ENCODE data around the gene MADD. TPM values are rescaled to one million over a fixed set of nuclear protein-coding genes. Genes with fewer than 3 reads are reported as not detected.

Gene MADD
- total RNA-seq, 1 donor = 23.7 TPM

DNA sequence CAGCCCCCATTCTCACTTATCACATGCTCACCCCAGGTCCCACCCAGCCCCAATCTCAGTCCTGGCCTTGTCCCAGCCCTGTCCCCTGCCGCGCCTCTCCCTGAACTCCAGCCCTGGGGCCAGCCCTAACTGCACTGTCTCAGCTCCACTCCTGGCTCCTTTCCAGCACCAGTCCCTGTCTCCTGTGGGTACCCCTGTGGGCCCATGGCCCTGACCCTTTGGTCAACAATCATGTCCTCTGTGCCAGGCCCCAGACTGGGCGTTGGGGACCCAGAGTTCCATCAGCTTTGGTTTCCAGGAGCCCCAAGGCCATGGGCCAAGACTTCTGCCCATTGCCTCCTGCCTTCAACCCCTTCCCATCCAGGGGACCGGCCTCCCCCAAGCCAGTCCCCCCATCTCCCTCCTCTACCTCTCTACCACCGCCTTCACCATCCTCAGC, 107.7 kb downstream of the MADD start:
- H3K4me3 ChIP-seq (ENCODE audit: low read depth, low read length) = no peak overlapping the region
- no peak for DNase-seq (ENCODE audit: low read depth)
- TF ChIP-seq, protein P1, sequence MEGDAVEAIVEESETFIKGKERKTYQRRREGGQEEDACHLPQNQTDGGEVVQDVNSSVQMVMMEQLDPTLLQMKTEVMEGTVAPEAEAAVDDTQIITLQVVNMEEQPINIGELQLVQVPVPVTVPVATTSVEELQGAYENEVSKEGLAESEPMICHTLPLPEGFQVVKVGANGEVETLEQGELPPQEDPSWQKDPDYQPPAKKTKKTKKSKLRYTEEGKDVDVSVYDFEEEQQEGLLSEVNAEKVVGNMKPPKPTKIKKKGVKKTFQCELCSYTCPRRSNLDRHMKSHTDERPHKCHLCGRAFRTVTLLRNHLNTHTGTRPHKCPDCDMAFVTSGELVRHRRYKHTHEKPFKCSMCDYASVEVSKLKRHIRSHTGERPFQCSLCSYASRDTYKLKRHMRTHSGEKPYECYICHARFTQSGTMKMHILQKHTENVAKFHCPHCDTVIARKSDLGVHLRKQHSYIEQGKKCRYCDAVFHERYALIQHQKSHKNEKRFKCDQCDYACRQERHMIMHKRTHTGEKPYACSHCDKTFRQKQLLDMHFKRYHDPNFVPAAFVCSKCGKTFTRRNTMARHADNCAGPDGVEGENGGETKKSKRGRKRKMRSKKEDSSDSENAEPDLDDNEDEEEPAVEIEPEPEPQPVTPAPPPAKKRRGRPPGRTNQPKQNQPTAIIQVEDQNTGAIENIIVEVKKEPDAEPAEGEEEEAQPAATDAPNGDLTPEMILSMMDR (IDR thresholded peaks at IDR 0.05; ENCODE audit: insufficient read depth, low read length) = no peak

DNA sequence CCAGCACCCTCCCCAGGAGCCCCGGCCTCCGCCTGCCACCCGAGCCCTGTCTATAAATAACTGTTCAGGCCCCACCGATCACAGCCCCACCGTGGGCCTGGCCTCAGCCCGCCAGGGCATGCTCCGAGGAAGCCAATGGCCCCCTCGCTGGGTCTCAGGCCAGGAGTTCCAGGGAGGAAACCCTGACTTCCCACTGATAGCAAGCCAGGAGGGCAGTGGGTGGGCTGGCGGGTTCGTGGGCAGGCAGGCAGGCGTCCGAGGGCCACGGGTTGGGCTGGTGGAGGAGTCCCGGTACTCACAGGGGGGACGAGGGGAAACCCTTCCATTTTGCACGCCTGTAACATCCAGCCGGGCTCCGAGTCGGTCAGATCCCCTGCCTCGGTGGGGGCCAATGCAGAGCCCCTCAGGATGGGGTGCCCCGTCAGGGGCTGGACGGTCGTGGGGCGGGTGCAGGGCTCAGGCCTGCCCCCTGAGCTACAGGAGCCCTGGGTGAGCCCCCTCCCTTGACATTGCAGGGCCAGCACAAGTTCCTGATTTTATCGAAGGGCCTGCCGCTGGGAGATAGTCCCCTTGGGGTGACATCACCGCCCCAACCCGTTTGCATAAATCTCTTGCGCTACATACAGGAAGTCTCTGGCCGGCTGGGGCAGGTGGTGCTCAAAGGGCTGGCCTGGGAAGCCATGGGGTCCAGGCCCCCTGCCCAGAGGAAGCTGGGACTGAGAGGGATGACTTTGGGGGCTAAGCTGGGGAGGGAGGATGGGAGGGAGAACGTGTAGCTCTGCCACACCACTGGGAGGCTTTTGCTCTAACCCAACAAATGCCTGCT, 108.3 kb downstream of the MADD start, which contains the start of gene SPI1:
SPI1 (minus strand) TSS at position 538 of the 826 bp plus-strand sequence; CDS start at position 344, 194 bp downstream.
- no peak for DNase-seq (ENCODE audit: low read depth)
- TF ChIP-seq, protein P1 (IDR thresholded peaks at IDR 0.05; ENCODE audit: insufficient read depth, low read length) = no peak
- no peak within 1 kb of the TSS for H3K4me3 ChIP-seq (ENCODE audit: low read depth, low read length)

DNA sequence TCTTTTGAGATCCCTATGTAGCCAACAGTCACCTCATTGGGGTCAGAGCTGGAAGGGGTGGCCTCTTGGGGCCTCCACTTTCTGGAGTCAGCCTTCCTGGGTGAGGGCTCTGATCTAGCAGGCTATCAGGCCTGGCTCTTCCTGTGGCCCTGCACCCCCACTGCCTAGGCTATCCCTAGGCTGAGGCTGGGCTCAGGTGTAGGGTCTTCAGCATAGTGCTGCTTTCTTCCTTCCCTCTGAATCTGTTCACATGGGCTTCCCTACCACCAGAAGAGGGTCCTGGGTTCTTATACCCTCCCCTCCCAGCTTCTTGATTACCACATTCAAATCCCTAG, 108.9 kb downstream of the MADD start:
- TF ChIP-seq, protein P1 (IDR thresholded peaks at IDR 0.05; ENCODE audit: insufficient read depth, low read length) = no peak
- no peak overlapping the region for H3K4me3 ChIP-seq (ENCODE audit: low read depth, low read length)
- no peak for DNase-seq (ENCODE audit: low read depth)

DNA sequence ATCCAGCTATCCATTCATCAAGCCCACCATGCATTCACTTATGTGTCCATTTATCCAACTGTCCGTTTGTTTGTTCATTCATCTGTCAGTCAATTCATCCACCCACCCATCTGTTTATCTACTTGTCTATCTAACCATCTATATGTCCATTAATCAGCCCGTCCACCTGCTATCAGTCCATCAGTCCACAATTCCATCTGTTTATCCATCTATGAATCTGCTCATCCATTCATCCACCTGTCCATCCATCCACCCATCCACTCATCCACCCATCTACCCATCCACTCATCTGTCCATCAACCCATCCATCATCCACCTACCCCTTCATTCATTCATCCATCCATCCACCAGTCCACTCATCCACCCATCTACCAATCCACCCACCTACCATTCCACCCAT, 109.4 kb downstream of the MADD start:
- DNase-seq (ENCODE audit: low read depth) = no peak
- H3K4me3 ChIP-seq (ENCODE audit: low read depth, low read length) = no peak overlapping the region
- TF ChIP-seq, protein P1 (IDR thresholded peaks at IDR 0.05; ENCODE audit: insufficient read depth, low read length) = no peak

Other genes starting within 250 kb of the MADD start
- gene ARFGAP2, start 93.3 kb upstream of the MADD start, total RNA-seq (ENCODE audit: low replicate concordance) = 98.5 and 152 TPM in 2 replicates
- gene PACSIN3, start 83.7 kb upstream of the MADD start, total RNA-seq (ENCODE audit: low replicate concordance) = 28.8 and 31.6 TPM in 2 replicates
- gene DDB2, start 55.2 kb upstream of the MADD start, total RNA-seq (ENCODE audit: low replicate concordance) = 47.2 and 99.4 TPM in 2 replicates
- 8.4 and 24.9 TPM in 2 replicates for gene ACP2, start 21.3 kb upstream of the MADD start, total RNA-seq (ENCODE audit: low replicate concordance)
- gene NR1H3, start 12.1 kb upstream of the MADD start, total RNA-seq (ENCODE audit: low replicate concordance) = 8.8 and 22.0 TPM in 2 replicates
- gene MYBPC3, start 82.6 kb downstream of the MADD start, total RNA-seq (ENCODE audit: low replicate concordance) = not detected in 2 replicates
- not detected in 2 replicates for gene SPI1, start 108.4 kb downstream of the MADD start, total RNA-seq (ENCODE audit: low replicate concordance)
- 28.5 and 47.5 TPM in 2 replicates for gene SLC39A13, start 138.5 kb downstream of the MADD start, total RNA-seq (ENCODE audit: low replicate concordance)
- gene PSMC3, start 156.3 kb downstream of the MADD start, total RNA-seq (ENCODE audit: low replicate concordance) = 52.3 and 128 TPM in 2 replicates
- 0.09 TPM in 1 of 2 replicates, not detected in the other for gene RAPSN, start 179.0 kb downstream of the MADD start, total RNA-seq (ENCODE audit: low replicate concordance)